GM19395 (cell line): ENCODE measurements around the gene FAF2.
"Not testable (repeated sequence)": the region's sequence is repeated elsewhere in the genome, so short reads cannot be mapped to it uniquely, and the experiment has no call there.

Experiments used
- ATAC-seq: cut with Tn5 transposase; IDR thresholded peaks from one replicate; pipeline ENCODE4 v1.9.1; 2021; ENCODE audit warnings: mild to moderate bottlenecking, moderate library complexity; ENCODE audit not compliant: unreplicated experiment

FAF2 gene

GRCh38 chr5:176416965-176417364 lies 31.2 kb upstream of the FAF2 start:
- ATAC-seq: no peak

- no peak for ATAC-seq
Observed at GRCh38 chr5:176418251-176418650, 29.9 kb upstream of the FAF2 start.

- ATAC-seq: no peak
Observed at GRCh38 chr5:176420086-176420485, 28.1 kb upstream of the FAF2 start.

- ATAC-seq: no peak
Observed at GRCh38 chr5:176420972-176421544, 27.1 kb upstream of the FAF2 start.

GRCh38 chr5:176424181-176424580 lies 24.0 kb upstream of the FAF2 start:
- no peak for ATAC-seq

GRCh38 chr5:176425138-176425537 lies 23.0 kb upstream of the FAF2 start:
- ATAC-seq: no peak

- ATAC-seq: no peak
Observed at GRCh38 chr5:176425791-176426190, 22.4 kb upstream of the FAF2 start.

GRCh38 chr5:176426876-176427275 lies 21.3 kb upstream of the FAF2 start:
- ATAC-seq: no peak

- ATAC-seq: no peak
Observed at GRCh38 chr5:176427971-176428370, 20.2 kb upstream of the FAF2 start.

- no peak for ATAC-seq
Observed at GRCh38 chr5:176429972-176430371, 18.2 kb upstream of the FAF2 start.

- no peak for ATAC-seq
Observed at GRCh38 chr5:176432707-176433106, 15.5 kb upstream of the FAF2 start.

GRCh38 chr5:176436656-176437055 lies 11.5 kb upstream of the FAF2 start:
- ATAC-seq: no peak

- ATAC-seq: no peak
Observed at GRCh38 chr5:176438959-176439757, 9.0 kb upstream of the FAF2 start.

- no peak for ATAC-seq
Observed at GRCh38 chr5:176440927-176441706, 7.1 kb upstream of the FAF2 start.

- ATAC-seq: no peak
Observed at GRCh38 chr5:176441921-176442323, 6.3 kb upstream of the FAF2 start.

GRCh38 chr5:176442911-176443310 lies 5.3 kb upstream of the FAF2 start:
- ATAC-seq: not testable (repeated sequence)

- no peak for ATAC-seq
Observed at GRCh38 chr5:176444742-176445141, 3.4 kb upstream of the FAF2 start.

- no peak for ATAC-seq
Observed at GRCh38 chr5:176446028-176446665, 2.0 kb upstream of the FAF2 start.

- ATAC-seq: no peak
Observed at GRCh38 chr5:176446884-176447590, 1.1 kb upstream of the FAF2 start.

- peak; percentile 38 for ATAC-seq
Observed at GRCh38 chr5:176447591-176447977, 601 bp upstream of the FAF2 start.

GRCh38 chr5:176450077-176450476 lies 1.9 kb downstream of the FAF2 start:
- ATAC-seq: no peak
